HepG2 (cell line): ENCODE data around the gene ZKSCAN1. TPM values are rescaled to one million over a fixed set of nuclear protein-coding genes. Genes with fewer than 3 reads are reported as not detected.

Source experiments
- ATRX ChIP-seq: sonication (generic); formaldehyde crosslinking; IDR thresholded peaks from 2 replicates; pipeline ENCODE4 v1.4.0; 2020; ENCODE audit warnings: missing genetic modification reagents, borderline replicate concordance
- CHD2 ChIP-seq: IDR thresholded peaks from 2 replicates; pipeline ENCODE4 v1.6.1; 2011; ENCODE audit warnings: low read depth, low read length, improper control_type of control experiment
- DPF2 ChIP-seq: sonication (generic); formaldehyde crosslinking; IDR thresholded peaks from 2 replicates; pipeline ENCODE4 v1.4.0; 2020; ENCODE audit warnings: mild to moderate bottlenecking, low read depth, missing genetic modification reagents, borderline replicate concordance
- LCORL ChIP-seq, 2 experiments: fragments of 450-650 bp in 1 of 2; sonication (generic) in 1 of 2; formaldehyde crosslinking in 1 of 2; IDR thresholded peaks; 2 replicates each; pipeline versions ENCODE4 v1.5.0 to v1.6.1; 2017 to 2020; ENCODE audit warnings: antibody characterized with exemption in 1 of 2, missing genetic modification reagents in 1 of 2
- MAF1 ChIP-seq: sonication (generic); formaldehyde crosslinking; IDR thresholded peaks from 2 replicates; pipeline ENCODE4 v1.5.0; 2020; ENCODE audit warnings: missing genetic modification reagents, borderline replicate concordance
- MEF2D ChIP-seq: sonication (generic); formaldehyde crosslinking; IDR thresholded peaks from 2 replicates; pipeline ENCODE4 v1.5.1; 2020; ENCODE audit warnings: mild to moderate bottlenecking, missing genetic modification reagents
- MEIS2 ChIP-seq: sonication (generic); formaldehyde crosslinking; IDR thresholded peaks from 2 replicates; pipeline ENCODE4 v1.9.0; 2021; ENCODE audit warnings: mild to moderate bottlenecking, missing genetic modification reagents
- NFYB ChIP-seq: sonication (generic); formaldehyde crosslinking; IDR thresholded peaks from 2 replicates; pipeline ENCODE4 v1.4.0; 2020; ENCODE audit warnings: missing genetic modification reagents
- RCOR2 ChIP-seq: IDR thresholded peaks from 2 replicates; pipeline ENCODE4 v1.6.1; 2016; ENCODE audit warnings: missing biosample characterization, missing genetic modification reagents
- REXO4 ChIP-seq: sonication (generic); formaldehyde crosslinking; IDR thresholded peaks from 2 replicates; pipeline ENCODE4 v1.8.0; 2022; ENCODE audit warnings: missing genetic modification reagents, mild to moderate bottlenecking, borderline replicate concordance
- SP5 ChIP-seq: IDR thresholded peaks from 2 replicates; pipeline ENCODE4 v1.6.1; 2016; ENCODE audit warnings: low read depth, borderline replicate concordance
- SPEN ChIP-seq: sonication (generic); formaldehyde crosslinking; IDR thresholded peaks from 2 replicates; pipeline ENCODE4 v1.5.1; 2020; ENCODE audit warnings: low read depth, mild to moderate bottlenecking, missing genetic modification reagents
- TFDP1 ChIP-seq: IDR thresholded peaks from 2 replicates; pipeline ENCODE4 v1.6.1; 2016; ENCODE audit warnings: missing compliant biosample characterization, missing genetic modification reagents, borderline replicate concordance
- TOPORS ChIP-seq: sonication (generic); formaldehyde crosslinking; IDR thresholded peaks from 2 replicates; pipeline ENCODE4 v1.8.0; 2023; ENCODE audit warnings: mild to moderate bottlenecking, missing genetic modification reagents
- ZBTB42 ChIP-seq: sonication (generic); formaldehyde crosslinking; IDR thresholded peaks from 2 replicates; pipeline ENCODE4 v1.5.0; 2020; ENCODE audit warnings: mild to moderate bottlenecking, missing genetic modification reagents
- ZBTB44 ChIP-seq: sonication (generic); formaldehyde crosslinking; IDR thresholded peaks from 2 replicates; pipeline ENCODE4 v1.4.0; 2020; ENCODE audit warnings: missing genetic modification reagents
- ZBTB46 ChIP-seq: sonication (generic); formaldehyde crosslinking; IDR thresholded peaks from 2 replicates; pipeline ENCODE4 v1.4.0; 2020; ENCODE audit warnings: mild to moderate bottlenecking, missing genetic modification reagents, borderline replicate concordance
- ZFP36L2 ChIP-seq: sonication (generic); formaldehyde crosslinking; IDR thresholded peaks from 2 replicates; pipeline ENCODE4 v1.4.0; 2020; ENCODE audit warnings: missing genetic modification reagents
- ZKSCAN1 ChIP-seq: fragments of 150-350 bp; IDR thresholded peaks from 2 replicates; pipeline ENCODE4 v1.6.1; 2014; ENCODE audit warnings: low read length
- ZNF44 ChIP-seq: sonication (generic); formaldehyde crosslinking; IDR thresholded peaks from 2 replicates; pipeline ENCODE4 v1.5.1; 2020; ENCODE audit warnings: mild to moderate bottlenecking, missing genetic modification reagents
- ZNF441 ChIP-seq: sonication (generic); formaldehyde crosslinking; IDR thresholded peaks from 2 replicates; pipeline ENCODE4 v1.7.0; 2021; ENCODE audit warnings: missing genetic modification reagents, borderline replicate concordance
- ZNF510 ChIP-seq: sonication (generic); formaldehyde crosslinking; IDR thresholded peaks from 2 replicates; pipeline ENCODE4 v1.4.0; 2020; ENCODE audit warnings: low read depth, mild to moderate bottlenecking, missing genetic modification reagents
- ZNF572 ChIP-seq: sonication (generic); formaldehyde crosslinking; IDR thresholded peaks from 2 replicates; pipeline ENCODE4 v1.5.1; 2020; ENCODE audit warnings: mild to moderate bottlenecking, missing genetic modification reagents
- ZNF605 ChIP-seq: sonication (generic); formaldehyde crosslinking; IDR thresholded peaks from 2 replicates; pipeline ENCODE4 v1.8.0; 2022; ENCODE audit warnings: mild to moderate bottlenecking, missing genetic modification reagents
- ZNF850 ChIP-seq: sonication (generic); formaldehyde crosslinking; conservative IDR thresholded peaks from 2 replicates; pipeline ENCODE4 v1.9.0; 2021; ENCODE audit warnings: mild to moderate bottlenecking, missing genetic modification reagents
- ZNF879 ChIP-seq: sonication (generic); formaldehyde crosslinking; IDR thresholded peaks from 2 replicates; pipeline ENCODE4 v1.8.1; 2023; ENCODE audit warnings: missing genetic modification reagents
- polyA plus RNA-seq, 8 experiments: library from polyadenylated mRNA; depleted of rRNA in 3 of 8; stranded (reverse) in 7 of 8; unstranded in 1 of 8; fragments of >200 nt; fragmentation: Illumina TruSeq in 4 of 8; extraction: Trizol in 4 of 8; gene quantifications; 2 replicates each; pipeline versions ENCODE4 v1.2.1 to v1.2.3, GENCODE V29; 2011 to 2016; ENCODE audit warnings: low read depth in 4 of 8, missing spikeins in 1 of 8, mixed read lengths in 1 of 8; ENCODE audit not compliant: insufficient read depth in 1 of 8
- total RNA-seq, 5 experiments: library from RNA; depleted of rRNA; stranded (reverse); fragments of >200 nt; fragmentation: Illumina TruSeq; extraction: Trizol; gene quantifications; 2 replicates each; pipeline ENCODE4 v1.2.3, GENCODE V29; 2016; ENCODE audit warnings: low read depth in 1 of 5

ZKSCAN1 gene
- total and polyA plus RNA-seq, 2 of the 13 experiments (the other 11 are each of a cell fraction or from before 2014, with no cell fraction given) = 46.4 to 60.6 TPM

GRCh38 chr7:100081535-100082102 is 66.2 kb downstream of the ZKSCAN1 start, which contains the start of gene ZNF3 (continued):
- TF ChIP-seq MEF2D = peak; percentile 31
- peak; percentile 81 for TF ChIP-seq ZNF605
- no peak; the same call in 1 of the 2 replicates for TF ChIP-seq CHD2
- no peak; the same call in 1 of the 2 replicates for TF ChIP-seq ZBTB42 (CRISPR knock-in tag)
- TF ChIP-seq ZNF879 (CRISPR knock-in tag) = peak; percentile 90; the same call in 1 of the 2 replicates
- TF ChIP-seq ZFP36L2 (CRISPR knock-in tag) = no peak
- peak; percentile 94 for TF ChIP-seq TFDP1 (CRISPR knock-in tag)
- peak; percentile 28; the same call in 1 of the 2 replicates for TF ChIP-seq ZNF441 (CRISPR knock-in tag)
- no peak for TF ChIP-seq DPF2 (CRISPR knock-in tag)
- TF ChIP-seq ZNF44 = 0 out of 2 replicates have a peak, but pooled peaks have one; percentile 40
- no peak; the same call in 1 of the 2 replicates for TF ChIP-seq ATRX (CRISPR knock-in tag)
- TF ChIP-seq TOPORS (CRISPR knock-in tag) = peak; percentile 96
- peak; percentile 41; the same call in 1 of the 2 replicates for TF ChIP-seq ZNF510 (CRISPR knock-in tag)
- peak; percentile 51; the same call in 1 of the 2 replicates for TF ChIP-seq MEIS2
- TF ChIP-seq ZNF850 (CRISPR knock-in tag) = 0 out of 2 replicates have a peak, but pooled peaks have one; percentile 12
- peak; percentile 40; the same call in 1 of the 2 replicates for TF ChIP-seq ZKSCAN1
- TF ChIP-seq ZBTB44 (CRISPR knock-in tag) = peak; percentile 39; the same call in 1 of the 2 replicates
- no peak for TF ChIP-seq ZBTB46 (CRISPR knock-in tag)
- 0 out of 2 replicates have a peak, but pooled peaks have one; percentile 11 for TF ChIP-seq NFYB (CRISPR knock-in tag)
- no peak for TF ChIP-seq REXO4 (CRISPR knock-in tag)
- peak; percentile 92 for TF ChIP-seq SPEN (CRISPR knock-in tag)
- TF ChIP-seq MAF1 (CRISPR knock-in tag) = peak; percentile 81
- TF ChIP-seq SP5 (CRISPR knock-in tag) = peak; percentile 78
- TF ChIP-seq RCOR2 (CRISPR knock-in tag) = 0 out of 2 replicates have a peak, but pooled peaks have one; percentile 20
- peak; percentile 47; the same call in 1 of the 2 replicates for TF ChIP-seq ZNF572 (CRISPR knock-in tag)
- TF ChIP-seq LCORL (IDR thresholded peaks at IDR 0.05) = no peak
- TF ChIP-seq LCORL (CRISPR knock-in tag; IDR thresholded peaks at IDR 0.05) = peak; percentile 88
